NCI-H146 treated with DMSO at 0.1 percent for 48 hours (cell line): Measurements from ENCODE around the gene RTN4RL2.

Source experiments
- DNase-seq: peaks from one replicate; lab custom pipeline; 2025; ENCODE audit not compliant: unreplicated experiment; lab: John Stamatoyannopoulos, UW

RTN4RL2 gene

GRCh38 chr11:57498540-57498939 lies 38.2 kb downstream of the RTN4RL2 start:
- DNase-seq, result no peak

DNA sequence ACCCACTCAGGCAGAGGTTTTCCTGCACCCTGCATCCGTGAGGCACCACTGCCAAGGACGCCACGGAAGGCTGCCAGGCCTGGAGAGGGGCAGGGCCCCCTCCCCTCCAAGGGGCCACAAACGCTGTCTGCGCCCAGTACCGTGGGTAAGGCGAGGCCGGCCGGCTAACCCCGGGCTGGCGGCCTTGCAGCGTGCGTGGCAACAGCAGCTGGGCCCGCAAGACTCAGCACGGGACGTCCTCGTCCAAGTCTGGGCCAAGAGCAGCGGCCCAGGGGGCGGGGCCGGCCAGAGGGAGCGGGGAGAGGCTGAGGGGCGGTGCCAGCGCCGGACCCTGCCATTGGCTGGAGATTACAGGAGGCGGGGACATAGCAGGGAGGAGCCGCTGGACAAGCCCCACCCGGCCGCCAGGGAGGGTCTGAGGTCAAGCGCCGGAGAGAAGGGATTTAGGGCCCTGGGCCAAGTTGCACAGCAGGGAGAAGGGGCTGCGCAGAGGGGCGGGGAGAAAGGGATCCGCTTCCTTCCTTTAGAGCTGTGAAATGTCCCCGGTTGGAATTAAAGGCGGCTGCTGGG lies 39.2 kb downstream of the RTN4RL2 start:
- DNase-seq, result no peak

DNA sequence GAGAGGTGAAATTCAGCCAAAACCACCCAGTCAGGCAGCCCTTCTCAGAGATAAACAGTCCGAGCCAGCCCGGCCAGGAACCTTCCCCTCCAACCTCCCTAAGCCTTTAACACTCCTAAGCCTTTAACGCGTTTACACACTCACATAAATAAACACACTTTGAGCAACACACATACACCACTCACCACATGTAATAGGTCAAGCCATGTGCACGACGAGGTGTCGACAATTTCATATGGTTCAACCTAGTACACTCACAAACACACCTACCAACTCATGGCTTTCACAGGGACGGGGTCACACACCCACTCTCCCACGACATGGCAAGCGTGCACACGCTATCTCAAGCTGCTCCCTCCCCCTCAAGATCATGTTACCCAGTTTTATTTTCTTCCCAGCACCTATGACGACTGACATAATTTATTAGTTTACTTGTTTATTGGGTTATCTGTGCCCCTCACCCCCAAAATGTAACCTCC lies 39.7 kb downstream of the RTN4RL2 start:
- no peak for DNase-seq

- DNase-seq, result no peak
These were observed 40.2 kb downstream of the RTN4RL2 start for GRCh38 chr11:57500515-57500914.

- DNase-seq, result no peak
These were observed 40.6 kb downstream of the RTN4RL2 start for GRCh38 chr11:57500926-57501325.

- DNase-seq, result no peak
These were observed 41.6 kb downstream of the RTN4RL2 start for GRCh38 chr11:57501953-57502352.

DNA sequence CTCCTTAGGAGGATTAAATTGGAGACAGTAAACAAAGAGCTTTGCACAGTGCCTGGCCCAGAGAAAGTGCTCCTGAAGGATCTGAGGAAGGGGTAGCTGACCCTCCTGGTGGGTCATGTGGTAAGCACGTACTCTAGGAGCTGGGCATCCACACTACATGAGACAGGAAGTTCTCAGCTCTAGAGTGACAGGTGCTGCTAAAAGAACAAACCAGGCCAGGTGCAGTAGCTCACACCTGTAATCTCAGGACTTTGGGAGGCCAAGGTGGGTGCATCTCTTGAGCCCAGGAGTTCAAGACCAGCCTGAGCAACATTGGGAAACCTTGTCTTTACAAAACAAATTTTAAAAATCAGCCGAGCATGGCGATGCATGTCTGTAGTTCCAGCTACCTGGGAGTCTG lies 42.0 kb downstream of the RTN4RL2 start:
- DNase-seq, result no peak

GRCh38 chr11:57502870-57503269 lies 42.5 kb downstream of the RTN4RL2 start:
- DNase-seq, result peak; percentile 28

- DNase-seq, result no peak
These were observed 44.2 kb downstream of the RTN4RL2 start for GRCh38 chr11:57504511-57504910.

DNA sequence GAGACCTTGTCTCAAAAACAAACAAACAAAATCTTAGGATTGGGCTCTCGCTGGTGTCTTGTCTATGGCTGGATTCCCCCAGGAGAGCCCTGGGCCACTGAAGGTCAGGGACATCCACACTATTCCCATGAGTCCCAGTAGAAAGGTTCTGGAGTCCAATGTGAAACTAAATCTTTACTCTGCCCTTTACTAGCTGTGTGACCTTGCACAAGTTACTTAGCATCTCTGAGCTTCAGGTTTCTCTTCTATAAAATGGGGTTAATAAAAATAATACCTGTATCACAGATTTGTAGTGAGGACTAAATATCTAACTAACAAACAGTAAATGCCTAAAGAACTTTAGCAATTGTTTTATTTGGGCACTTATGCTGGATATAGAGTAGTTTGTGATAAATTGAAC lies 46.2 kb downstream of the RTN4RL2 start:
- no peak for DNase-seq

DNA sequence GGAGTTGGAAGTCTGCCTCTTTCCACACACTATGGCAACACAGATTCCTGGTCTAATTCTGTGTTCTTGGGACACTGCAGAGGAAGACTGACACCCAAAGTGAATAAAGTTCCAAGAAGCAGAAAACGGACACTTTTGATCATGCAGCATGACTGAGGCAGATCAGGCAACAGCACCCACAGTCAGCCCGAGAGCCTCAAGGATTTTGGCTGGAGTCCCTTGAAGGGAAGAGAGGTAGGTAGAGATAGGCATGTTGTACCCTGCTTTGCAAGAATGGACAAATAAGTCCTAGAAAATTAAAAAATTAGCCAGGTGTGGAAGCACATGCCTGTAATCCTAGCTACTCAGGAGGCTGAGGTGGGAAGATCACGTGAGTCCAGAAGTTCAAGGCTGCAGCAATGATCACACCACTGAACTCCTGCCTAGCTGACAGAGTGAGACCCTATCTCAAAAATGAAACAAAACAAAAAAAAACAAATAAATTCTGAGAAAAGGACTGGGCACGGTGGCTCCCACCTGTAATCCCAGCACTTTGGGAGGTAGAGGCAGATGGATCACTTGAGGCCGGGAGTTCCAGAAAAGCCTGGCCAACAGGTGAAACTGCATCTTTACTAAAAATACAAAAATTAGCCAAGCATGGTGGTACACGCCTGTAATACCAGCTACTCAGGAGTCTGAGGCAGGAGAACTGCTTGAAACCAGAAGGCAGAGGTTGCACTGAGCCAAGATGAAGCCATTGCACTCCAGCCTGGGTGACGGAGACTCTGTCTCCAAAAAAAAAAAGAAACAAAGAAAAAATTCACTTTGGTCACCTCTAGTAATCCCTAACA lies 48.2 kb downstream of the RTN4RL2 start:
- no peak for DNase-seq

GRCh38 chr11:57511741-57512430 lies 51.6 kb downstream of the RTN4RL2 start:
- DNase-seq, result no peak

- no peak for DNase-seq
These were observed 52.5 kb downstream of the RTN4RL2 start for GRCh38 chr11:57512646-57513451.

DNA sequence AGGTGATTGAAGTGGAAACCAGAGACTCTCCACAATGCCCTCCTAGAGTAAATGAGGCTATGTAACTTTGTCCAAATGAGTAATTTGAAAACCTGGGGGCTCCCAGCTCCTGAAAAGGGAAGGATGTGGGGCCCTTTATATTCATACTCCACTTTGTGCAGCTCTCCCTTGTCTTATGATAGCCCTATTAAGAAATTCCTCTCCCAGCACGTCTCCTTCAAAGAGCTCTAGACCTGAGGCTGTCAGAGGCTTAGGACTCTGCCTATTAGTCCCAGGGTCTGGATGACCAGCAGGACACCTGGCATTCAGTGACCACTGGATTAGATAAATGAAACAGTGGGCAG lies 53.1 kb downstream of the RTN4RL2 start:
- DNase-seq, result no peak

- no peak for DNase-seq
These were observed 53.7 kb downstream of the RTN4RL2 start for GRCh38 chr11:57513911-57514537.

DNA sequence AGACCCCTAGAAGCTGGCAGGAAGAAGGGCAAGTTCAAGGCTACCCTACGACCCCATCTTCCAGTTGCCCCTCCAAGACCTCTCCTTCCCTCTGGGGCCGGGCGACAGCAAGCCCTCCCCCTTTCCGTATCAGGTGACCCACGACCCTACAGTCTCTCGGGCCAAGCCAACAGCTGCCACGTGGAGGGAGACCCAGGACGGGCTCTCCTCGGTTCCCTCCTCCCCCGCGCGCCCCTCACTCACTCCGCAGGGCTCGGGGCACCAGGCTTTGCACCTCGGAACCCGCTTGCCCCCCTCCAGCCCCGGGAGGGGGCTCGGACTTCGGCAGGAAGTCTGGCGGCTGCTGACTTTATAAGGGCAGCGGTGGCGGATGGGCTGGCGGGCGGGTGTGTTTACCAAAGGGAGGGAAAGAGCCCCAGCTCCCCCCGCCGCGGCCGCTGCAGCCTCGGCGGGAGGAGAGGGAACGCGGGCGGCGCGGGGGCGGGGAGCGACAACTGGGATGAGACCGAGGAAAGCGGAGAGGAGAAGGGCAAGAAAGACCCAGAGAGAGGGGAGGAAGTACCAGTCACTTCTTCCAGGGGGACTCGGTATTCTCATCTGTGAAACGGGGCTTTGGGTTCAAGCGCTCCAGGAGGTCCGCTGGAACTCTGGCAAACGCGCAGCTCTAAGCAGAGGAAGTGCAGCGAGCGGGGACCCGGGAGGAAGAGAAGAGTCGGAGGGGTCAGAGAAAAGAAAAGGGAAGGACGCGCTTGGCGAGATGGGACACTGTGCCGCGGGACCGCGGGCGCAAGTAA lies 54.4 kb downstream of the RTN4RL2 start:
- DNase-seq, result peak; percentile 26

DNA sequence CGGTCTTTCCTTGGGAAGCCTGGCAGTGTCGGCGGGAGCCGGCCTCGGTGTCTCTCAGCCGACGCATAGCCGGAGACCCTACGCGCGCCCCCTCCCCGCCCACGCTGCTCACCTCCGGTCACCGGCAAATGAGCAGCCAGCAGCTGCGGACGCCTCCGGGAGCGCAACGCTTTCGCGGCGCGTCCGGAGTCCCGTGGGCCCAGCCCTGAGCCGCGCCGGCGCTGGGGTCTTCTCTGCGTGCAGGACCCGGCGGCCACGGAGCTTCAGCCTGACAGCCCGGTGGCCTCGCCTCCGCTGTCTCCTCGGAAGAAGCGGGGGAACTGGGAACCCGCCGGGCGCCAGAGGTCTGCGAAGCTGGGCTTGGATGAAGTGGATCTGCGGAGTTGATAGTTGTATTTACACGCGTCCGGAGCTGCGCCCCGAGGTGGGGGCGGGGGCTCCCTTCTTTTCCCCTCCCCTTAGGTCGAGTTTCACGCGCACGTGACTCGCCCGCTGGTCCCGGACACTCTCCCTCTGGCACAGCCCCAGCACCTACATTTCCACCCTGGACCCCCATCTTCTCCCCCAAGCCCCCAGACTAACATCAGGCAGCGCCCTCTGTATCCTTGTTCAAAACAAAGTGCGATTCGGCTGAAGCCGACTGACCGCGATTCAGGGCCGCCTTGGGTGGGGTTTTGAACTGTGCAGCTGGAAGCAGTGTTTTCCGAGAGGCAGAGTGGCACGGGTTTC lies 55.2 kb downstream of the RTN4RL2 start, which contains the start of gene SLC43A1:
TSS of gene SLC43A1 (minus strand) at position 371 of the 729 bp plus-strand sequence. CDS start 1,591 bp downstream, outside the sequence.
- DNase-seq, result no peak

GRCh38 chr11:57516061-57516443 lies 55.7 kb downstream of the RTN4RL2 start:
- no peak for DNase-seq

DNA sequence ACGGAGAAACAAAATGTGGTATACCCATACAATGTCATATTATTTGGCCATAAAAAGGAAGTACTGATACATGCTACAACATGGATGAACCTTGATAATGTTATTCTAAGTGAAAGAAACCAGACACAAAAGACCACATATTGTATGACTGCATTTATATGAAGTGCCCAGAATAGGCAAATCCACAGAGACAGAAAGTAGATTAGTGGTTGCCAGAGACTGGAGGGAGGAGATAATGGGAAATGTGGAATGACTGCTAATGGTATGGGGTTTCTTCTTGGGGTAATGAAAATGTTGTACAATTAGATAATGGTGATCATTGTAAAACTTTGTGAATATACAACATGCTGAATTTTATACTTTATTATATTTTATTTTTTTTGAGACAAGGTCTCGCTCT lies 60.8 kb downstream of the RTN4RL2 start:
- no peak for DNase-seq
